ENCODE measurements around the gene TXNRD2.
"Not testable (repeated sequence)": the region's sequence is repeated elsewhere in the genome, so short reads cannot be mapped to it uniquely, and the experiment has no call there.

TXNRD2 gene

DNA sequence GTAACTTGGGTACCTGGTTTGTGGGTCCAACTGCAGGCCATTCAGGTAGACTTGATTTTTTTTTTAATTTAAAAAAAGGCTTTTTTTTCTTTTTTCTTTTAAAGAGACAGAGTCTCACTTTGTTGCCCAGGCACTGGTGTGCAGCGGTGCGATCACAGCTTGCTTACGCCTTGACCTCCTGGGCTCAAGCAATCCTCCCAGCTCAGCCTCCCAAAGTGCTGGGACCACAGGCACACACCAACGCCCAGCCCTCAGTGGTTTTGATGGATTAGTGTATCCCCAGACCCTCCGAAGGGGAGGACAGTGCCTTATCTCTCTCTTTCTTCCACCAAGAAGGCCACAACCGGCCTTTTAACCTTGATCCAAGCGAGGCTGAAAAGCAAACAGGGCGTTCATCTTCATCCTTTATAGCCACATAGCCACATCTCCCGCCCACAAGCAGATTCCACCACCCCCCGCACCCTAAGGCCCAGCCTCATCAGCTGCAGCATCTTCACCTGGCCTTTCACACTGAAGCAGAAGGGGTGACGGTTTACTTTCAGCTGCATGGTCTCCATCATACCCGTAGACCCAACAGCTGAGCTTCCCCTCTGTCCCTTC lies 17.6 kb downstream of the TXNRD2 start:
- no peak for DNase-seq (ENCODE audit: low read depth)

- no peak for DNase-seq (ENCODE audit: low read depth)
Measured at GRCh38 chr22:19921544-19922081, 20.0 kb downstream of the TXNRD2 start.

DNA sequence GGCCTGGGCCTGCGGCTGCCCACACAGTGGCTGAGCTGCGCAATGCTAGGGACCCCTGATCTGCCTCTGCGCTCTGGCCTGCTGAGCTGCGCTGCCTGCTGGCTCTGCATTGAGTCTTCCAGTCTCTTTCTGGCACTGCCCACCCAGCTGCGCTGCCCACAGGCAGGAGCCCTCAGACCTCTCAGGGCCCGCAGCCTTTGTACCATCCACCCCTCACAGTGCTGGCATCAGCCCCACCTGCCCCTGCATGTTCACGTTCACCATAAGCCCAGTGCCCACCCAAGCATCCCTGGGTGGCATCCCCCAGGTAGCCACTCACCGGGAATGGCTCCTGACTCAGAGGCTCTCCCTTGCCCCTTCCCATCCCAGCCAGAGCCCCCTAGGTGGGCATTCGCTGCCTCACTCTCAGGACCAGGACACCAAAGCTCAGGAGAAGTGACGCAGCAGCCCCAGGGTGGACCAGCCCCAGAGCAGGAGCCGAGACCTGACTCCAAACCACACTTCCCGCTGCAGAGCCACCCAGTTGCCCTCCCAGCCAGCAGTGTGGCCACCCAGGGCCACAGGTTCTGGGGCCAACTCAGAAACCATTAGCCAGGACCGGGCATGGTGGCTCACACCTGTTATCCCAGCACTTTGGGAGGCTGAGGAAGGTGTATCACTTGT lies 21.8 kb downstream of the TXNRD2 start:
- DNase-seq (ENCODE audit: low read depth) = no peak

GRCh38 chr22:19918332-19919106 lies 23.1 kb downstream of the TXNRD2 start:
- DNase-seq (ENCODE audit: low read depth) = no peak

GRCh38 chr22:19917389-19918138 lies 24.1 kb downstream of the TXNRD2 start:
- DNase-seq (ENCODE audit: low read depth) = no peak

- no peak for DNase-seq (ENCODE audit: low read depth)
Measured at GRCh38 chr22:19916941-19917340, 24.7 kb downstream of the TXNRD2 start.

- no peak for DNase-seq (ENCODE audit: low read depth)
Measured at GRCh38 chr22:19916006-19916405, 25.6 kb downstream of the TXNRD2 start.

DNA sequence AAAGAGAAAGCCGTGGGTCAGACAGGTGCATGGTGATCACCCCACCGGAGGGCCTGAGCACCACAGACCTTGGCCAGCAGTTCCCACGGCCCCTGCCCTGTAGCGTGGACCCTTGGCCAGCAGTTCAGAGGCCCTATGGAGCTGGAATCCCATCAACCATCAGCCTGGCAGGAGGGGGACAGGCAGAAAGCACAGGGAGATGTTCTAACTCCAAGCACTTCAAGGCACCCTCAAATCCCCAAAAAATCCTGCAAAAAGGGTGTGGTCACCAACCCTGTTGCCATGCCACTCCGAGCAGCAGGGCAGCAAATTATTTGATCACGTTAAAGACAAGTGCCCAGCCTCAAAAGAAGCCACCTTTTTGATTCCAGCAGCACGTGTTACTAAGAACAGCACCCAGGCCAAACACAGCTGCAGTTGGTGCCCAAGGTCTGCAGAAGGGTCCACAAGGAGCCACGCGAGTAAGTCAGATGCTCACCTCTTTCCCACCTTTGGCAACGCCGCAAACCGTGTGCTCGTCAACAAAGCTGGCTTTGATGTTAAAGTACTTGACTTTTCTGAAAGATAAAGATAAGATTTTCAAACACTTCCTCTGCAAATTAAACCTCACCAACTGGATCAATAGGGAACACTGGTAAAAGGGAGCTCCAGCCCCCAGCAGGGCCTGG lies 26.2 kb downstream of the TXNRD2 start:
- no peak for DNase-seq (ENCODE audit: low read depth)

DNA sequence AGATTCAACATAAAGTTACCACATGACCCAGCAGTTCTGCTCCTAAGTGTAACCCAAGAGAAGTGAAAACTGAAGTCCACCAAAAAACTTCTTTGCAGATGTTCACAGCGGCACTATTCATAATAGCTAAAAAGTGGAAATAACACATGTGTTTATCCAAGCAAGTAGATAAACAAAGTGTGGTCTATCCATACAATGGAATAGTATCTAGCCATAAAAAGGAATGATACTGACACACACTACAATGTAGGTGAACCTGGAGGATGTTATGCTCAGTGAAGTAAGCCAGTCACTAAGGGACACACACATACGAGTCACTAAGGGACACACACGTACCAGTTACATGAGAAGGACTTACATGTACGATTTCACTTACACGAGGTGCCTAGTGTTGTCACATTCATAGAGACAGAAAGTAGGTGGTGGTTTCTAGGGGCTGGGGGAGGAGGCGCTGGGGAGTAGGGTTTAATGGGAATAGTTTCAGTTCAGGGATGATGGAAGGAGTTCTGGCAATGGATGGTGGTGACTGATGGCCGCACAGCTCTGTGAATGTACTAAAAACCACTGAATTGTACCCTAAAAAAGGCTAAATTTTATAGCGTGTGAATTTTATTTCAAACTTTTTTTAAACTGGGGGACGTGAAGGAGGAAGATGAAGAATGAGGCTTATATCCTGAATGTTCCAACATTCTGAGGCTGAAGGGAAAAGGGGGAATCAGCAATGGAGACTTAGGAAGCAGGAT lies 27.2 kb downstream of the TXNRD2 start:
- DNase-seq (ENCODE audit: low read depth) = no peak

- no peak for DNase-seq (ENCODE audit: low read depth)
Measured at GRCh38 chr22:19913337-19913936, 28.2 kb downstream of the TXNRD2 start.

GRCh38 chr22:19912271-19912999 lies 29.2 kb downstream of the TXNRD2 start:
- DNase-seq (ENCODE audit: low read depth) = no peak

DNA sequence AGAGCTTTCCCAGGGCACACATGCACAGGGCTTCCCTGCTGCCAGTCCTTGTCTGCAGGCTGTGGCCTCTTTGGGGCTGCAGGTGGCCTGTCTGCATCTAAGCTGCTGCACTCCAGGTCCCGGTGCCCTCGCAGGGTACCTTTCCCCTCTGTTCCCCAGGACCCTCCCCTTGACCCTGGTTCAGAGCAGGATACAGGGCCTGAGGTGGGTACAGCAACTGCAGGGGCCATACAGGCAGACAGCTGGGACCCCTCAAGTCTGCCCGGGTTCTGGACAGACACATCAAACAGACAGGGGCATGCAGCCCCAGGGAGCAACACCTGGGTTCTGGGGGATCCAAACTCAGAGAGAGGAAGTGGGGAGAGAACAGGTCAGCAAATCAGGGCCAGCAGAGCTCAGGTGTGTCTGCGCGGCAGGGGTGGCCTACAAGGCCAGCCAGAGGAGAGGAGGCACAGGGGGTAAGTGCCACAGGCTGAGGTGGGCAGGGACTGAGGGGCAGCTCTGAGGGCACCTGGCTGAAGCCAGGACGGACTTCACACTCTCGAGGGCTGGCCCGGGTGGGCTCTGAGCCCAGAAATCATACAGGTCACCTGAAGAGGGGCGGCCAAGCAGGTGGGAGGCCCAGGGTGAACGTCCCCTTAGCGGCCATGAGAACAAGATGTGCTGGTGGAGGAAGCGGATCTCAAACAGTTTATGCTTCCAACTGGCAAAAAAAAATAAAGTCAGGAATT lies 29.9 kb downstream of the TXNRD2 start:
- no peak for DNase-seq (ENCODE audit: low read depth)

GRCh38 chr22:19910180-19910744 lies 31.4 kb downstream of the TXNRD2 start:
- no peak for DNase-seq (ENCODE audit: low read depth)

GRCh38 chr22:19909350-19910179 lies 32.1 kb downstream of the TXNRD2 start:
- DNase-seq (ENCODE audit: low read depth) = peak; percentile 75

- DNase-seq (ENCODE audit: low read depth) = not testable (repeated sequence)
Measured at GRCh38 chr22:19907902-19908301, 33.7 kb downstream of the TXNRD2 start.

- not testable (repeated sequence) for DNase-seq (ENCODE audit: low read depth)
Measured at GRCh38 chr22:19906864-19907263, 34.8 kb downstream of the TXNRD2 start.

DNA sequence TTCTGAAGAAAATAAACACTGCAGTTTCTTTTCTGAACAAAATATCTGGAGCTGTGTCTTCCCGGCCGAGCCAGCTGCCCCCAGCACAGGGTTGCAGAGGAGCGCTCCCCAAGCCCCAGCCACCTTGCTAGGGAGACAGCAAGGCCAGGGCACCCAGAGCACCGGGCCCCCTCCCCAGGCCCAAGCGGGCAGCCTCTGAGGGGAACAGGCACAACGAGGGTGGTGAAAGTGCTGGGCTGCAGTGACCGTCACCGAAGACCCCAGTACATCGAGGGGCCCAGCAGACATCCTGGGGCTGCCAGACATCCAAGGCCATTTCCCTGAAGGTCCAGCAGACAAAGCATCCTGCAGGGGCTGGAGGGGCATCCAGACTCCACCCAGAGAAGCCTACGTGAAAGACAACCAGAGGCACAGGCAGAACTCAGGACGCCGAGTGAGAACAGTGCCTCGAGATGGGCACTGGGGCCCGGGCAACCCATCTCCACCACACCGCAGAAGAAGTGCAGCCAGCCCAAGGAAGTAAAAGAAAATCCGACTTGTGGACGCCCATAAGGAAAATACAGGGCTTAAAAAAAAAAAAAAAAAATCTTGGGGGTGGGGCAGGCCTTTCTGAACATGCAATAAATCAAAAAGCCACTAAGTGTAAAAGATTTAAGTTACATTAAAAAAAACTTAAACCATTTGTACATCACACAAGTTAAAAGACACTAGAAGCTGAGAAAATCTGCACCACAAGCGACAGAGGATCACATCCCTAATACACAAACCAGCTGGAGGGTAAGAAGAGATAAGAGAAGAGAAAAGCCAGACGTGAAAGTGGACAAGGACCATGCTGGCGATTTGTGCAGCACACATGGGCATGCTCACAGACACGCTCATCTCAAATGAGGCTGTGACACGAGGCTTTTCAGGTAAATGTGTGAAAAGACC lies 36.0 kb downstream of the TXNRD2 start:
- no peak for DNase-seq (ENCODE audit: low read depth)
